Activated CD4-positive, alpha-beta T cell treated with anti-CD3 and anti-CD28 coated beads, Interleukin-2, amount 50 U/mL, for 24 hours (primary cell): ENCODE results near the gene REXO5.
"Not testable (repeated sequence)": the region's sequence is repeated elsewhere in the genome, so short reads cannot be mapped to it uniquely, and the experiment has no call there.

Experiments used
- DNase-seq, 2 donors: peaks; one replicate each; pipeline ENCODE4 v3.0.0-alpha.2; 2020; ENCODE audit warnings: low read depth in 1 of 2, low spot score in 1 of 2

The REXO5 gene

DNA sequence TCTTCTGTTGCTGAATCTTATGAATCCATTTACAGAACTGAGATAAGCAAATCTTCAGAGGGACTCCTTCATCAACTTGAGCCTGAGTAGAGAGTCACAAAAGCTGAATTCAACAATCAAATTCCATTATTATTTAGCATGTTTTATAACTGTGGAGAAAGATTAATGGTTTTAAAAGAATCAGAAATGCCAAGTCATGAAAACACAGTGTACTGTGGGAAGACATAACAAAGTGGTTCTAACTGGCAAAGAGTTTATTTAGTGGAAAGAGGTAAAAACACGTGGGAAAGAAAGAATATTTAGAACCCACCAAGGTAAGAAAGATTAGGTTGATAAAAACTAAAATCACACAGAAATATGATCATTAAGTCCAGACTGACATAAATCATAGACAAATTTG lies 5.0 kb upstream of the REXO5 start:
- DNase-seq, result no peak

DNA sequence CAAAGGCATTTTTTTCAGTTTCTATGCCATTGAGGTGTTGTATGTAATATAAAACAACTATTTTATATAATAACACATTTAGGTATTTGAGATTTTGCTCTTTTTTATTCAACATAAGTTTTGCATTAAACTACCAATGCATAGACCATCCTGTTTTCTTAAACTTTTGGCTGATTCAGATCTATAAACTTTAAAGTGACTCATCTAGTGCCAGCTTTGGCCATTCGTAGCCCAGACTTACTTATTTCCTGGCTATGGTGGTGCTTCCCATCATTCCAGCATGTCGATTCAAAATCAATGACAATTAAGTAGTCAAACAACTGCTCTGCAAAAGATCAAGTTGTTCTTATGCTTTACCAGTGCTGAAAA lies 3.2 kb upstream of the REXO5 start:
- no peak for DNase-seq

DNA sequence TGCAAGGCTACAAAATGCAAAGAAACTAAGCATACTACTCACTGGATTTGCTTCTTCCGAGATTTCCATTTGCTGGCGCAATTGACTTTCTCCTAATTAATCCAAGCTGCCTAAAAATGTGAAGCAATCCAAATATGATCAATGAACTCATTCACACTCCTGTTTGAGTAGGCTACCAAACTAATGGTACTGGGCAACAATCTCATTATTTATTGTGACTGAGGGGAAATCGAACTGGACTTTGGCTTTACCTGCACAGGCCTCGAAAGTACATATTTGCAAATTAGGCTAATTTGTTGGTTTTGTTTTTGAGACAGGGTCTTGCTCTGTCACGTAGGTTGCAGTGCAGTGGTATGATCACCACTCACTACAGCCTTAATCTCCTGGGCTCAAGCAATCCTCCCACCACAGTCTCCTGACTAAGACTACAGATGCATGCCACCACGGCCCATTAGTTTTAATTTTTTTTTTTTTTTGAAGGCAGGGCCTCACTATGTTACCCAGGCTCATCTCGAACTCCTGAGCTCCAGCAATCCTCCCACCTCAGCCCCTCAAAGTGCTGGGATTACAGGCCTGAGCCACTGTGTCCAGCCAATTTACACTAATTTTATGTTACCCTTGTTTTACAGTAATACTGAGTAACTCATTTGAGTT lies 2.6 kb upstream of the REXO5 start:
- DNase-seq, result no peak

DNA sequence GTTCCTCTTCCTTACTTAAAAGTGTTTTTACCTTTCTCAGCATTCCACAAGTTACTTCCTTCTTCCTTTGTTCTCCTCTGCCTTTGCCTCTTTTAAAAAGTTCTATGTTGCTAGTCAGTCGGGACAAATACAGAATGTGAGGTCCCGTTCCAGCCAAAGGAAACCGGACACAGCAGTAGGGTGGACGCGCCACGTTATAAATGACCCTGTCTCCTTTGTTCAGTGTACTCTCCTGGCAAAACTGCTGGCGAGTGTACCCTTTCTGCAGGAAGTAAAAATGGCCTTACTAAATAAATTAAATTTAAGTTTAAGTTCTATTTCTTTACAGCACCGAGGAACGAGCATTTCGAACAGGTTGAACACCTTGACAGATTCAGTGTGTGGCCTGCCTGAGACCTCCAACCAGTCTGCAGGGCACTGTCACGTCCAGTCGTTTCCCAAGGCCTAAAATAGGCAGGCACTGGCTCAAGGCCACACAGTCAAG lies 601 bp upstream of the REXO5 start:
- not testable (repeated sequence) for DNase-seq

DNA sequence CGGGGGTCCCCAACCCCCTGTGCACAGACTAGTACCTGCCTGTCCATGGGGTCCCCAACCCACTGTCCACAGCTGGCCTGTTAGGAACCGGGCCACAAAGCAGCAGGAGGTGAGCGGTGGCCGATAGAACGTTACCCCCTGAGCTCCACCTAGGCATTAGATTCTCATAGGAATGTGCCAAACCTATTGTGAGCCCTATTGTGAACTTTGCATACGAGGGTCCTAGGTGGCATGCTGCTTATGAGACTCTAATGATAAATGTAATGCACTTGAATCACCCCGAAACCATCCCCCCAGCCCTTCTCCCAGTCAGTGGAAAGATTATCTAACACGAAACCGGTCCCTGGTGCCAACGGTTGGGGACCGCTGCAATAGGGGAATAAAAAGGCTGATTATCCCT lies 1.5 kb downstream of the REXO5 start:
- no peak for DNase-seq

DNA sequence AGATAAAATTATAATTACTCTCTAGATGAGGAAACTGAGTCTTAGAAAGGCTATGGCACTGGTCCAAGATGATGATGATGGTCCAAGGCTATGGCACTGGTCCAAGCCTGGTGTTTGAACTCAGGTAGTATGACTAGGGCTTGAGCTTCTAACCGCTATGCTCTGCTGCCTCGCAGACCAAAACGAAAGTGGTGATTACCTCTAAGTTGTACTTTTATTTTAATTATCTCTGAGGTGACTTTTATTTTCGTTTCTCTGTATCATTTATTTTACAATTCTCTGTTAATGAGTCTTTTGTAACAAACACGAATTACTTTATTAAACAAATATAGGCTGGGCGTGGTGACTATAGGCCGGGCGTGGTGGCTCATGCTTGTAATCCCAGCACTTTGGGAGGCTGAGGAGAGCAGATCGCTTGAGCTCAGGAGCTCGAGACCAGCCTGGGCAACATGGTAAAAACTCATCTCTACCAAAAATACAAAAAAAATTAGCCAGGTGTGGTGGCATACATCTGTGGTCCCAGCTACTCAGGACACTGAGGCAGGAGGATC lies 5.6 kb downstream of the REXO5 start:
- DNase-seq, result no peak

DNA sequence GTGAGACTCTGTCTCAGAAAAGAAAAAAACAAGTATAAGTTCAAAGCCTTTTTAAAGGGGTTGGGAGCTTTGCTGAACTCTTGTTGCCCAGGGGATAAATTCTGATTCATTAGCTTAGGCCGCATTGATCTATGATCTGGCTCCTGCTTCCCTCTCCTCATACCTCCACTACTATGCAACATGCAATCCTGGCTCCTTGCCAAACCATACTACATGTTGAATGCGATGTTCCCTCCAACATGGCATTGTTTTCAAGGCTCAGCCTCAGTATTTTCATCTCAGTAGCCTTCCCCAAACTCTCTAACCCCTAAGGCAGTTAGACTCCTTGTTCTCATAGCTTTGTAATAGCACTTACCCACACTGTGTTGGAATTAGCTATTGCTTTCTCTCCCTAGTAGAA lies 6.2 kb downstream of the REXO5 start:
- DNase-seq, result no peak

DNA sequence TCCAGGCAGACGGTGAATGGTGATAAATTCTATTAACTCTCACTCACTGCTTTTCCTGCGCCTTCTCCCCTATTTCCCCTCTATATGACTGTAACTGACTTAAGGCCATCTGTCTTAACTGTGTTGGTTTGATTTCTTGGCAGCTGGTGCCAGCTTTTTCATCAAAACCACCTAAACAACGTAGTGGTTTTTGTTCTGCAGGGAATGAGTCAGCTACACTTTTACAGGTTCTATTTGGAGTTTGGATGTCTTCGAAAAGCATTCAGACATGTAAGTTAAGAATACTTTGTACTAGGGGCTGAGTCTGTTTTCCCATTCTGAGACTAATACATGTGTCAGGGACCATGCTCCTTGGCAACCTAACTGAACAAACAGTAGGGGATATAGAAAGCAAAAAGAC lies 8.5 kb downstream of the REXO5 start:
- no peak for DNase-seq

DNA sequence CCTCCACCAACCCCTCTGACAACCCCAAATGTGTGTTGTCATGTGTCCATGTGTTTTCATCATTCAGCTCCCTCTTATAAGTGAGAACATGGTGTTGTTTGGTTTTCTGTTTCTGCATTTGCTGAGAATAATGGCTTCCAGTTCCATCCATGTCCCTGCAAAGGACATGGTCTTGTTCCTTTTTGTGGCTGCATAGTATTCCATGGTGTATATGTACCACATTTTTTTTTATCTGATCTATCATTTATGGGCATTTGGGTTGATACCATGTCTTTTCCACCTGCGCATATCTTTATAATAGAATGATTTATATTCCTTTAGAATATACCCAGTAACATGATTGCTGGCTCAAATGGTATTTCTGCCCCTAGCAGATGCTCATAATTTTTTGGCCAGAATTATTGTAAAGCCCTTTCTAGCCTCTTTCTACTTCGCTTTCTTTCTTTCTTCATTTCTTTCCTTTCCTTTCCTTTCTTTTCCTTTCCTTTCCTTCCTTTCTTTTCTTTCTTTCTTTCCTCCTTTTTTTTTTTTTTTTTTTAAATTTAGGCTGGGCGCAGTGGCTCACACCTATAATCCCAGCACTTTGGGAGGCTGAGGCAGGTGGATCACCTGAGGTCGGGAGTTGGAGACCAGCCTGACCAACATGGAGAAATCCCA lies 12.7 kb downstream of the REXO5 start:
- DNase-seq, result no peak

DNA sequence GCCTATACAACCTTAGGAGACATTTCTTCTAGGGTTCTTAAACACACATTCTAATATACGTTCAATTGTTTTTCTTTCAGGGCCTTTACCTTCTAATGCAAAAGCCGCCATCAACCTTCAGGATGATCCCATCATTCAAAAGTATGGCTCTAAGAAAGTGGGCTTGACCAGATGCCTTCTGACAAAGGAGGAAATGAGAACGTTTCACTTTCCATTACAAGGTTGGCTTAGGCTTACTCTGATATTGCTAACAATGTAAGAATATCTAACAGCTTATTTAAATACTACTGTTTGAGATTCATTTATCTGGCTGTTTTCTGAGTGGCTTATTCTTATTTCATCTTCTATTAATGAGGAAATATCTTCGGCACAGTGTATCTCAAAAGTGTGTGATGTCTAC lies 15.4 kb downstream of the REXO5 start:
- no peak for DNase-seq

DNA sequence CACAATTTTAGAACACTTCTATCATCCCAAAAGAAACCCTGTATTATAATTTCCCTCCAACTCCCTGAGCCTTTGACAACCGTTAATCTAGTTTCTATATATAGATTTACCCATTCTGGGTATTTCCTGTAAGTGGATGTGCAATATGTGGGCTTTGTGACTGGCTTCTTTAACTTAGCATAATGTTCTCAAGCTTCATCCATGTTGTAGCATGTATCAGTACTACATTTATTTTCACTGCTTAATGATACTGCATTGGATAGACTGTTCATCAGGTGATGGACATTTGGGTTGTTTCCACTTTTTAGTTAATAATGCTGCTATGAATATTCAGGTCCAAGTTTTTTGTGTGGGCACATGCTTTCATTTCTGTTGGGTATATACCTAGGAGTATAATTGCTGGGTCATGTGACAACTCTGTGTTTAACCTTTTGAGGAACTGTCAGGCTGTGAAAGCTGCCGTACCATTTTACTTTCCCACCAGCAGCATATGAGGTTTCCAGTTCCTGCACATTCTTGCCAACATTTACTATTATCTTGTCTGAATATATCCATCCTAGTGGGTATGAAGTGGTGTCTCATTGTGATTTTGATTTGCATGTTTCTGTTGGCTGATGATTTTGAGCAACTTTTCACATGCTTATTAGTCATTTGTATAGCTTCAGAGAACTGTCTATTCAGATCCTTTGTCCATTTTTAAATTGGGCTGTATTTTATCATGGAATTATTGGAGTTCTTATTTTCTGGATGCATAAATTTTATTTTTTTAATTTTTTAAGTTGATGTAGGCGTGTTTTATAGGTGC lies 16.4 kb downstream of the REXO5 start:
- DNase-seq, result no peak

DNA sequence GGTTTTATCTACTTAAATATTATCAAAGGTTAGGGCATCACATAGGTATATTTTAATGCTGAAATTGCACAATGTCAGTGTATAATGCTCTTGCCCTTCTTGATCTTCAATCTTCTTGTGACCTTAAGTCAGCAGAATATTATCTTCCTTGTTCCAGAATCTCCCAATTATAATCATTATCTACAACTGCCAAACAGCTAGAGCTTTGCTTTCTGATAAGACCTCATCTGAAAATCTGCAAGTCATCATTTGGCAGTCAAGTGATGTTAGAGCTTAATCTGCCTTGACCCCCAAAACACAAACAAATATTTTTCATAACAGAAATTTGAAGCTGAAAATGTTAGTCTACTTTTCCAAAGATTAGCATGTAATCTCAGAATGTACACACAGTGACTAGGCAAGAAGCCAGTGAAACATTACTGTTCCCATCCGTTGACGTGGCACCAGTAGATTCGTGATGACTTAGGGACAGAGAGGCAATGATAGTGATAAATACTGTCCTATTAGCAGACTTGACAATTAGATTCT lies 19.8 kb downstream of the REXO5 start:
- DNase-seq, result no peak

DNA sequence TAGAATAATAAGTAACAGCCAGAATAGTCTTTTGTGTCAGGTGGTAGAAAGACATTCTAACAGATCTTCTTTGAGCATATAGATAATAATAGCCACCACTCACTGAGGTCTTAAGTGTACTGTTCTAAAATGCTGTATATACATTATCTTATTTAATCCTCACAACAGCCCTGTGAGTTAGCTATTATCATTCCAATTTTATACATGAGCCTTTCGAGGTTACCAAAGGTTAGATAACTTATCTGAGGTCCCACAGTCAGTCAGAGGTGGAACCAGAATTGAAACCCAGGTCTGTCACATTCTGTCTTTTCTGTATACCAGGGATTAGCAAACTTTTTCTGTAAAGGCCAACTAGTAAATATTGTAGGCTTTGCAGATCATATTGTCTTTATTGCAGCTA lies 23.2 kb downstream of the REXO5 start:
- no peak for DNase-seq

DNA sequence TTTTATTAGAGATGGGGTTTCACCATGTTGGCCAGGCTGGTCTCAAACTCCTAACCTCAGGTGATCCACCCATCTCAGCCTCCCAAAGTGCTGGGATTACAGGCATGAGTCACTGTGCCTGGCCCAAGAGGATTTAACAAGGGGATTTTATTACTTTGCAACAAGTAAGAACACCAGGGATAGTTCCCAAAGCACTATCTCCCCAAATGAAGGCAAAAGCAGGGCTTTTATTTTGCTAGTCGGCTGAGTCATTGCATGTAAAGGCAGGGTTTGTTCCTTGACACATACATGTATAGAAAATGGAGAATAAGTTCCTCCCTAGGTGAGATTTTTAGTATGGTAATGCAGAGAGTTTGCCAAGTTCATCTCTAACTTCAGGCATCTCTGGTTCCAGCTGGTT lies 24.0 kb downstream of the REXO5 start:
- DNase-seq, result no peak

DNA sequence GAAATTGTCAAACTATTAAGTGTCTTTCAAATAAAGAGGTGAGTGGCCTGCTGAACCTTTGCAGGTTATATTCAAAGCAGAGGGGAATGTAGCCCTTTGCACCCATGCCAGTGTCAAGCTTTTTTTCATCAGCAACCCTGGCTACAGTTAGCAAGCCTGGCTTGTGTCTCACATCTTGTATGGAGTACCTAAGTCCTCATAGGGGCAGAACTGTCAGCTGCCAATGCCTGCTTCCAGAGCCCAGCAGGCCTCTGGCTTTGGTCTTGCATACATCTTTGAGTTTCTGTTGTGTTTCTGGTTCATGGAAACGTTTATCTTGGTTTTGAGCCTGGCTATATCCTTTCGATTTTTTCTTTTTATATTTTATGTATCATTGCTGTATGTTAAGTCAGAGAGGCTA lies 26.8 kb downstream of the REXO5 start:
- DNase-seq, result no peak

DNA sequence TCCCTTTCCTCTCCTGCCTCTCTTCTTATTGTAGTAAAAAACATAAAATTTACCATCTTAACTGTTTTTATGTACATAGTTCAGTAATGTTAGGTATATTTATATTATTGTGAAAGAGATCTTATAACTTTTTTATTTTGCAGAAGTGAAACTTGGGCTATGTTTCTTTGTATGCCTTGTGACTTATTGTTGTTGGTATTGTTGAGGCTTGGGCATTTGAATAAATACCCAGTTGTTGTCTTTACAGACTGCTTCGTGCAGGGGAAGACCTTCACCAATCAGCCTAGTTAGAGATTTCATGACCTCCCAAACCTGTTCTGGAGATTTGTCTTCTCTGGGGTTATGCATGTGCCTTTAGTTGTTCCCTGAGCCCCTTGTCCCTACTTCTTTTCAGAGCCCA lies 31.9 kb downstream of the REXO5 start:
- no peak for DNase-seq

DNA sequence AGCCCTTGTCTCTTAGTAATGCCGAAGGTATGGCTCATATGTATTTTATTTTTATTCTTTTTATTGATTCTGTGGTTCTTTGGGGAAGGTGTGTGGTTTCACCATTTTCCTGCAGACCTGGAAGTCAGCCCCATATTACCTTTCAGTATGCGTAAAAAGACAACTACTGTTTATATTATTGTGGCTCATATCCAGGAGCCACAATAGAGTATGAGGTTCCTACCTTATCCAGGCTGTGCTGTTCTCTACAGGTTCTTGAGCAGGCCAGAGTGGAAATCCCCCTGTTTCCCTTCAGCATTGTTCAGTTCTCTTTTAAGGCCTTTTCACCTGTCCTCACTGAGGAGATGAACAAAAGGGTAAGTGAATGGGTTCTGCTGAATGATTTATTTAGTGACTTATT lies 33.2 kb downstream of the REXO5 start:
- DNase-seq, result no peak

DNA sequence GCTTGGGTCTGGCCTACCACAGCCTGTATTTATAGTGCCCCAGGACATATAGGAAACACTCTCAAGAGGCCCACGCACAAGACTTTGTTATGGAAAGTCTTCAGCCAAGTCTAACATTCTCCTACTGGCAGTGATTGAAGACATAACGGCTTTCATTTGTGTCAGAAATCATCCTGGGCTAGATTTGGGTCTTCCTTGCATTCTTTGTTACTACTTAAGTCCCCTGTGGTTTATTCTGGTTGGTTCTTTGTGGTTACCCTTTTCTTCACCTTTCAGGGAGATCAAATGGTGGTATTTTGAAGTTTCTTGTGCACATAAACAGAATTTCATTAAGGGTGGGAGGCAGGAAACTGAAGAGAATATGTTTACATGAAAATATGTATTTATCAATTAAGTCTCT lies 37.7 kb downstream of the REXO5 start:
- DNase-seq, result no peak

DNA sequence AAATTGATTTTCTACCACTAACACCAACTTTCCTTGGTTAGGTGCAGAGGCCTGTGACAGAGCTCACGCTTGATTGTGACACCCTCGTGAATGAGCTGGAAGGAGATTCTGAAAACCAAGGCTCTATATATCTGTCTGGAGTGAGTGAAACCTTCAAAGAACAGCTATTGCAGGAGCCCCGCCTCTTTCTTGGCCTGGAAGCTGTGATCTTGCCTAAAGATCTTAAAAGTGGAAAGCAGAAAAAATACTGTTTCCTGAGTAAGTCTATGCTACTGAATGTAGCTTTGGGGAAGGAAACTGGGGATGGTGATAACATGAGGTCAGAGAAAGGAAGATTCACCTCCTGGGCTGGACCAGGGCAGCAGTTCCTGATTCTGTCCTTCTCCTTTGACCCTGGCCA lies 38.3 kb downstream of the REXO5 start:
- no peak for DNase-seq

DNA sequence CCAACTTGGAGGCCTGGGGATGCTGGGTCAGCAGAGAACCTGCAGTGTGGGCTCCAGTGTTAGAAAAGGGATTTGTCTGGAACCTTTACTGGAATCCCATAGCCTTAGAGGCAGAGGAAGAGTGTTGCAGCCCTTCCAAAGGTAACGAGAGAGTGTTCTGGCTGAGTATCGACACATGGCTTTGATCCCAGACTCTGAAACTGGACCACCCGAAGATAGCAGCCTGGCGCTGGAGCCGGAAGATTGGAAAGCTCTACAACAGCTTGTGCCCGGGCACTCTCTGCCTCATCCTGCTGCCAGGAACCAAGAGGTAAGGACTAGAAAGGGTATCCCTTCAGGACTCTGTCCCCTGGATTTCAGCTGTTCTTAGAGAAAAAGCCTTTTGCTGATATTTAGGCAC lies 39.7 kb downstream of the REXO5 start:
- DNase-seq, result no peak

DNA sequence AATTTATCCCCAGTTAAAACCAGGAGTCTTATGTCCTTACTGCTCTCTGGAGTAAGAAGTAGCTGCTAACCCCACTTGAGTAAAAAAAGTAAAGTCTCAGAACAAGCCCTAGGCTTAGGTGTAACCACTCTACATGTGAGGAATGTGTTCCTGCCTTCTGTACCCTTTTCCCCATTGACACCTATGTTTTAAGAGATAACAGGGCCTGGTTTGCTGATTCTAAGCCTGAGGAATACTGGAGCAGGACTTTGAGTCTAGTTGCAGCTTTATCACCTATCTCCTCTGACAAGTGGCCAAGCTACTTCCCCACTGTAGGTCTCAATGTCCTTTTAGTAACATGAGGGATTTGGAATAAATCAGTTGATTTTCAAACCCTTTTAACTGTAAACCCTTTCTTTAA lies 40.2 kb downstream of the REXO5 start:
- DNase-seq, result no peak

DNA sequence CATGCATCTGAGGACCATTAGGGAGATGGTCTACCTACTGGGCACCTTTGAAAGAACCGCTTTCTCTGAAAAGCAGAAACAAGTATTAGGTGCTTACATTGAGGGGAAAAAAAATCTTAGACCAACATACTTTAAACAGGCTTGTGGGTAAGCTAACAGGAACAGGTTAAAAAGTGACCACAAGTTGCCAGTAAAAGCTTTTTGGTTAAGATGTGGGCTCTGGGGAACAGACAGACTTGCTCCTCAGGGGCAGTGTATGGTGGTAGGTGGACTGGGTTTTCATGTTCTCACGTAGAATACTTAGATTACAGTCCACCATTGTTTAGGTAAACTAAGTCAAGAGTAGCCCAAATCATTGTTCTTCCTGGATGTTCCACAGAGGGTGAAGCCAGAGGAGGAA lies 41.2 kb downstream of the REXO5 start:
- DNase-seq, result no peak
